ENCODE results near the gene GCLM.
"Not testable (repeated sequence)": the region's sequence is repeated elsewhere in the genome, so short reads cannot be mapped to it uniquely, and the experiment has no call there.

GCLM gene

DNA sequence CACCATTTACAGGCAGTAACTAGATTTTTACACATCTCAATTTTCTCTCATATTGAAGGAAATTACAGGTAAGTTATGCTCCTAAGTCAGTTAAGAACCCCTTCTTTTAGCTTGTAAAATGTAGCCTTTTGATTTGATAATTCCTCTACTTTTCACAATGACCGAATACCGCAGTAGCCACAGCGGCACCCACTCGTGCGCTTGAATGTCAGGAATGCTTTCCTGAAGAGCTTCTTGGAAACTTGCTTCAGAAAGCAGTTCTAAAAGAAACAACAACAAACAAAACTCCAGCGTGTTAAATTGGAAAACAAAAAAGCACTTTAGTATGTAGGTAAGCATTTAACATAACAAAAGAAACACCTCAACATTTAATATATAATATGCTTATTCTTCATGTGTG, 20.3 kb downstream of the GCLM start:
- DNase-seq, result no peak

DNA sequence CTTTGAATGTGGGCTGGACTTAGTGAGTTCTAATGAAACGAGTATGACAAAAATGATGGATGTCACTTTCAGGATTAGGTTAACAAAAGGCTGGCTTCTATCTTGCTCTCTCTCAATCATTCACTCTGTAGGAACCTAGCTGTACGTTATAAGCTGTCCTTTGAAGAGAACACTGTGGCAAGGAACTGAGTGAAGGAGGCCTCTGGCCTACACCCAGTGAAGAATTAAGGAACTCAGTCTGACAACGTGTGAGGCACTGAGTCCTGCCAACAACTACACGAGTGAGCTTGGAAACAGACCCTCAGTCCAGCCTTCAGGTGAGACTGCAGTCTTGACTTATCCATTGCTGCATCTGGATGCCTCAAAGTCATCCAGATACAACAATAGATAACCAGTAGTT, 27.0 kb downstream of the GCLM start:
- DNase-seq, result no peak

DNA sequence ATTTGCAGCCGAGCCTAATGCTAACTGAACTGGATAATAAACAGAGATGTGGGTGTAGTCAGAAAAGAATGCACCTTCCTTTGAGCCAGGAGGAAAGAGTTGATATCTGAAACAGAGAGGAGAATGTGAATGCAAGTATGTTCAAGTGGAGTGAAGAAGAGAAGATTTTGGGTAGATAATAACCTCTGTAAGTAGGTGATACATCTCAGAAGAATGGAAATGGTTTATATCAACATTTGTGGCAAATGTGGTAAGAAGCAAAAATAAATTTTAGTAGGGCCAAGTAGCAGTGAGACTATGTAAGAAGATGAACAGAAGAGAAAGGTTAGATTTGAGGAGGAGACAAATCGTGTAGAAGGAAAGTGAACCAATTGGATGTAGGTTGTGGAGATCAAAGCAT, 28.5 kb downstream of the GCLM start:
- DNase-seq, result no peak

DNA sequence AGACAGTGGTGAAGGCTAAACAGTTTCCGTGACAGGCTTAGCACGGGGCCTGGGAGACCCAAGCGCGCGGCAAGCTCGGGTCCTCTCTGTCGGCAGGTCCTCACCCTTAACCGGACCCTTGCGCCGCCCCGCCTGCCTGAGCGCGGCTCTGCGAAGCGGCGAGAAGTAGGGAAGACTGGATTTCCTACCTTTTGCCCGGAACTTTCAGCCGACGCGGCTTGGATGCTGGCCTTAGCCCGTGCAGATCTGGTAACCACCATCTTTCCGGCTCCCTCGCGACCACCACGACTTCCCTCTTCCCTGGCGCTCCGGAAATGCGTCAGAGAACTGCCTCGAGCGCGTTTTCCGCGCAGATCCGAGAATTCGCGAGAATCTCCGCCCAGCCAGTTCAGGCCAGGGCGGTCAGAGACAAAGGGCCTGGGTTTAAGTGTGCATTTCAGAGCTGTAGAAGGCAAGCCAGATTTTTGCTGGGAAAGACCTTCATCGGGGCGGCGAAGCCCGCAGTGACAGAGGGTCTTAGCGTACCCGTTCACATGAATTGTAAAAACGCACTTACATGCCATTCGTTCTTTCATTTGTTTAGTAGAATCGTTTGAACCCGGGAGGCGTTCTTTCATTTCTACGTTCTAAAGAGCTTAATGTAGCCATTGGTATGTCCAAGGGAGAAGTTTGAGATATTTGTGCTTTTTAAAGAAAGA, 30.2 kb downstream of the GCLM start, which contains the start of gene DNTTIP2:
Gene DNTTIP2, minus strand, starts transcription at position 318 of the 698 bp plus-strand sequence. Its CDS starts 58 bp downstream, at position 260.
- DNase-seq, result peak; percentile 75 to 88 (median 82)

DNA sequence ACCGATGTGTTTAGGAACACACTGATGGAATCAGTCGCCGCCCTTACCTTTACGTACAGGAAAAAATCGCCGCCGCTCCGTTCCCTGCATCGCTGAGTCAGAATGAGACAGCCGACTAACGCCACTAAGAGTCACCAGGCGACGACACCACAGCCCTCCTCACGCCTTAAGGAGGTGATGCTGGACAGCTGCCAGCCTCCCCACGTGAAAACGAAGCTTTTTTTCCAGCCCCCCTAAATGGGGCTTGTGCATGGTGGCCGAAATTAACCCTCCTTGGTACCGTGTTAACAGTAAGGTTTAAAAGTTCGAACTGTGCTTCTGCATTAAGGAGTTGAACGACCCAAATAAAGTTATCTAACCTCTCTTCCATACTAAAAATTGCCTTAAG, 30.7 kb downstream of the GCLM start:
- peak in 4 of 6 experiments; percentile 26 to 53 (median 37) for DNase-seq

DNA sequence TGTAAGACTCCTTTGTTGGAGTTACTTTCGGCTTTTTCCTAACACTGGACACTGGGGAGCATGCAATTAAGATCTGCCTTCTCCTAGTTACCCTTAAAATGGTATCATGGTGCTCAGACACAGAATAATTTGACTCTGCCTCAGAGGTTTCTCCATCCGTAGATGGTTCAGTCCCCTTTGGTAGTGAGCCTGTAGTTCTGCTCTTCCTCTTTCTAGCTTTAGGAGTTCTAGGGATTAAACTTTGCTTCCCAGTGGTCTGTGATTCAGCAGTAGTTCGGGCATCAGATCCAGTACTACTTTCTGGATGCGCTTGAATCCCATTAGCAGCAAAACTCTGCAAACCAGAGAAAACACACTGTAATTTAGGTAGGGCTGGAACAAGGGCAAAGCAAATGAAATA, 31.7 kb downstream of the GCLM start:
- no peak for DNase-seq

DNA sequence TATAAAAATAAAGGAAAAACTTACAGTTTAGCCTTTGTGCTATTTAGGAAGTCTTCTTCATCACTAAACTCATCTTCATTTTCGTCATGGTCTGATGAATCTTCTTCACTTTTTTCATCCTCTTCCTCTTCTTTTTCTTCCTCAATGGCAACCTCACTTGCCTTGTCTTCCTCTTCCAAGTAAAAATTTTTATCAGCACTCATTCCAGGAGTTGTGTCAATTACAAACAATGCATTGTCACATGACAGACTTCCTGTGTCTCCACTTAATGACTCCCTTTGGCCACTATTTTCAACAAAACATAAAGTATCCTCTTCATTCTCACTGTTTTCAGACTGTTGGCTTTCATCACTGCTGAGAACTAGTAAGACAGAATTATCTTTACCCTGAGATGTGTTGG, 33.0 kb downstream of the GCLM start:
- no peak for DNase-seq

DNA sequence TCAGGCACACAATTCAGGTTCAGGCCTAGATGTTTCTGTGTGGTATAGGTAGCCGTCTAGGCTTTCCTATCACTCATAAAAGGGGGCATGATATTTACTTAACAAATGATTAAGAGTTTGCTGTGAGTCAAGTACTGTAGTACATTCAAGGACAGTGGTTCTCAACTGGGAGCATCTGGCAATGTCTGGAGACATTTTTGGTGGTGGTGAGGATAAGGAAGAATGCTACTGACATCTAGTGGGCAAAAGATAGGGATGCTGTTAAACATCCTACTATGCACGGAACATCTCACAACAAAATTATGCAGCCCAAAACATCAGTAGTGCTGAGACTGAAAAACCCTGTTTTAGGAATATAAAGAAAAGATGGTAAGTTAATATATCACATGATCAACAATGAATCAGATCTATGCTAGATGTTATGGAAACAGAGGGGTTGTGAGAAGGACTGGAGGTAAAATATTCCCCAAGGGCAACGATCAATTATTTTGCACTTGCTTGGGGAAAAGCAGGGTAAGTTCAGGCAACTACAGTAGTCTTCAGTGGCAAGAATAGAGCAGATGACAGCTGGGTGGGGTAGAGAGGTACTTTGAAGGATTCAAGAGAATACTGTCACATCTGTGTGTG, 35.1 kb downstream of the GCLM start:
- DNase-seq, result peak in 2 of 6 experiments; percentile 33 to 42

DNA sequence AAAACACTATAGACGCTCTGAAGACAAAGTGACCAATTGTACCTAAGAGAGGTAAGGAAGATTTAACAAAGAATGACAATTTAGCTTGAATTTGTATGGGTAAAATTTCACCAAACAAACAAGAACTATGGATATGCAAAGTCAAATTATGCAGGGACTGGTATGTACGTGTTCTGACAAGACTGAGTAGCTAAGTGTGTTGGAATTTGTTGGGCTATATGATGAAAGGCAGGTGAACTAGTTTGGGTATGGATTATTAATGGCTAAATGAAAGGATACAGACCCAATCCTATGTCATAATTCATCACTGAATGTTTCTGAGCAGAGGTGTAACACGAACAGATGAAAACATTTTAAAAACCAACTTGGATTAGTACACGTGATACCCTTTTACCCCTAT, 37.9 kb downstream of the GCLM start:
- no peak for DNase-seq

DNA sequence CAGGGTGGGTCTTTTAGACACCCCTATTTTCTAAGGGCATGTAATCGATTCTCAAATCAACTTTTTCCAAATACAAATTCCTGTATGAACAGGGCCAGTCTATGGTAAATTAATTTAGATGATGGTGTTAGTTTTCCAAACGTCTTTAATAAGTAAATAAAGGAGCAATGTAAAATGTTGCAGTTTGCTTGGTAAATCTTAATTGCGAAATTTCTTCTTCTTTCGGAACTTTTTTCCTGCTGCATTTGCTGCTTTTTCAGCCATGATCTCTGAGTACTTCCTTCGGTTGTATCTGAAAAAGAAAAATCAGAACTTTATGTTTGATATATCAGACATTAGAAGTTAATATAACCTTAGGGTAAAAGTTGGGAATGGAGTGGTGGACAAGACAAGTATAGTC, 39.6 kb downstream of the GCLM start:
- DNase-seq, result no peak

DNA sequence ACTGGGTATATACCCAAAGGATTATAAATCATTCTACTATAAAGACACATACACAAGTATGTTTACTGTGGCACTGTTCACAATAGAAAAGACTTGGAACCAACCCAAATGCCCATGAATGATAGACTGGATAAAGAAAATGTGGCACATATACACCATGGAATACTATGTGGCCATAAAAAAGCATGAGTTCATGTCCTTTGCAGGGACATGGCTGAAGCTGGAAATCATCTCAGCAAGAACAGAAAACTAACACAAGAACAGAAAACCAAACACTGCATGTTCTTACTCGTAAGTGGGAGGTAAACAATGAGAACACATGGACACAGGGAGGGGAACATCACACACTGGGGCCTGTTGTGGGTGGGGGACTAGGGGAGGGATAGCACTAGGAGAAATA, 40.7 kb downstream of the GCLM start:
- not testable (repeated sequence) for DNase-seq

DNA sequence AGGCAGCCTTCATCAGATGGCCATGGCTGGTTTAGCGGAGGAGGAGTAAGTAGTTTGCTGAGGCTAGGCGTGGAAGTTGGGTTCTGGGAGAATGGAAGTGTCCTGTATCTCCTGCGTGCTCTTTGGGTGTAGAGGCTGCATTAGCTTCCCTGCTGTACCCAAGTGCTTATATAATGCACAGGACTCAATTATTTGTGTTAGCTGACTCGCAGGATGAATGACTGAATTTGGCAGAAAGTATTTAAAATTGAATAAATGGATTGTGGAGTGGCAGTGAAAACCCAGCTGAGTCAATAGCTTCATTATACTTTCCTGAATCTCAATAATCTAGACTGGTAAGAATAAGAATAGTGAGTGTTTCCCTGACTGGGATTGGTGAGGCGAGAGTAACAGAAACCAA, 44.0 kb downstream of the GCLM start:
- no peak for DNase-seq

DNA sequence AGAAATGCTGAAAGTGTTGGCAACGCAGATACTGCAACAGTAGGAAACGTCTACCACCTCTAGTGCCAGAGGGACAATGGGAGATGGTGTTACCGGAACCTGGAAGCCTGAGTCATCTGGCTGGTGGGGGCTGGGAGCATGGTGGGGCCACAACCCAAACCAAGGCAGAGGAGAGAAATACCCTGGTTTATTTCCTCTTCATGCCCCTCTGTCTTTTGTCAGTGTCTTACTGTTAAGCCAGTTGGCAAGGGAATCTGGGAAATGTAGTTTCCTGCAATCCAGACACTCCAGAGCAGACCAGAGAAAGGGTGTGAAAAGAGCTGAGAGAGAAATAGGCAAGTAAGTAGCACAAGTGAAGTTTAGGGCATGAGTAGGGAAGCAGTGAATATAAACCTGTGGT, 45.1 kb downstream of the GCLM start:
- no peak for DNase-seq

DNA sequence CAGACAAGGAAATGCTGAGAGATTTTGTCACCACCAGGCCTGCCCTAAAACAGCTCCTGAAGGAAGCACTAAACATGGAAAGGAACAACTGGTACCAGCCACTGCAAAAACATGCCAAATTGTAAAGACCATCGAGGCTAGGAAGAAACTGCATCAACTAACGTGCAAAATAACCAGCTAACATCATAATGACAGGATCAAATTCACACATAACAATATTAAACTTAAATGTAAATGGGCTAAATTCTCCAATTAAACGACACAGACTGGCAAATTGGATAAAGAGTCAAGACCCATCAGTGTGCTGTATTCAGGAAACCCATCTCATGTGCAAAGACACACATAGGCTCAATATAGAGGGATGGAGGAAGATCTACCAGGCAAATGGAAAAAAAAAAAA, 51.6 kb downstream of the GCLM start:
- DNase-seq, result not testable (repeated sequence)

DNA sequence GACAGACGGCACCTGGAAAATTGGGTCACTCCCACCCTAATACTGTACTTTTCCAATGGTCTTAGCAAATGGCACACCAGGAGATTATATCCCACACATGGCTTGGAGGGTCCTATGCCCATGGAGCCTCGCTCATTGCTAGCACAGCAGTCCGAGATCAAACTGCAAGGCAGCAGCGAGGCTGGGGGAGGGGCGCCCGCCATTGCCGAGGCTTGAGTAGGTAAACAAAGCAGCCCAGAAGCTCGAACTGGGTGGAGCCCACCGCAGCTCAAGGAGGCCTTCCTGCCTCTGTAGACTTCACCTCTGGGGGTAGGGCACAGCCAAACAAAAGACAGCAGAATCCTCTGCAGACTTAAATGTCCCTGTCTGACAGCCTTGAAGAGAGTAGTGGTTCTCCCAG, 53.2 kb downstream of the GCLM start:
- DNase-seq, result not testable (repeated sequence)

DNA sequence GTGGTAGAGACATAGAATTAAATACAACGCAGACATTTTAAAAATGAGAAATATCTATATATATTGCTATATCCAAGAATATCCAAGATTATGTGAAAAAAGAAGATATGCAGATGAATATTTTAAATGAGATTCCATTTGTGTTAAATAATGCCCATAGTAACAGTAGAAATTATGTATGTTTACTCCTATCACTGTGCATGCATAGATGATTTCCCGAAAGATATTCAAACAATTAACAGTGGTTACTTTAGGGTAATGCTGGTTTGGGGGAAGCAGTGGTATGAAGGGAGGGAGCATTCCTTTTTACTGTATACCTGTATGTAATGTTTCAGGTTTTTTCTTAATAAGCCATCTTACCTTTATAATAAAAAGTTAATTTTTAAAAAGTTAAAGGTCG, 55.3 kb downstream of the GCLM start:
- no peak for DNase-seq

DNA sequence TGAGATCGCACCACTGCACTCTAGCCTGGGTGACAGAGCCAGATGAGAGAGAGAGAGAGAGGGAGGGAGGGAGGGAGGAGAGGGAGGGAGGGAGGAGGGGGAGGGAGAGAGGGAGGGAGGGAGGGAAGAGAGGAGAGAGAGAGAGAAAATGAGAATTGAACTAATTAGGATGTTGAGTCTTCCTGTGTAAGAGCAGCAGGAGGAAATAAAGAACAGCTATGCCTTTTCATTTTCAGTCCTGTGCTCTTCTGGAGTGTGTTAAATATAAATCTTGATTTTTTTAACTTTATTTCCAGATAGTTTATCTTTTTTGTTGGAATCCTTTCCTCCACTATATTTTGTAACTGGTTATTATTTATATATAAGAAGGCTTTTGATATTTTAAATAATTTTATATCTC, 57.4 kb downstream of the GCLM start:
- no peak for DNase-seq

DNA sequence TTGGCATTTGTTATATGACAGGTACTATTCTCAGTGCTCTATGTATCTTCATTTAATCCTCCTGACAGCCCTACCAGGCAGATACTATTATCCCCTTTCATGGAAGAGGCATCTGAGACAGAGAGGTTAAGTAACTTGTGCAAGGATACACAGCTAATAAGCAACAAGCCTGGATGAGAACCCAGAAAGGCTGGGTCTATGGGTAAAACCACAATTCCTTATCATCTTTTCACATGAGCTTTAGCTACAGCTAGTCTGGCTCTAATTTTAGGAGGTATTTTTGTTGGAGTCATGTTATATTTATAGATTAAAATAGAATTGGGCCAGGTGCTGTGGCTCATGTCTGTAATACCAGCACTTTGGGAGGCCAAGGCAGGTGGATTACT, 57.9 kb downstream of the GCLM start:
- DNase-seq, result no peak

DNA sequence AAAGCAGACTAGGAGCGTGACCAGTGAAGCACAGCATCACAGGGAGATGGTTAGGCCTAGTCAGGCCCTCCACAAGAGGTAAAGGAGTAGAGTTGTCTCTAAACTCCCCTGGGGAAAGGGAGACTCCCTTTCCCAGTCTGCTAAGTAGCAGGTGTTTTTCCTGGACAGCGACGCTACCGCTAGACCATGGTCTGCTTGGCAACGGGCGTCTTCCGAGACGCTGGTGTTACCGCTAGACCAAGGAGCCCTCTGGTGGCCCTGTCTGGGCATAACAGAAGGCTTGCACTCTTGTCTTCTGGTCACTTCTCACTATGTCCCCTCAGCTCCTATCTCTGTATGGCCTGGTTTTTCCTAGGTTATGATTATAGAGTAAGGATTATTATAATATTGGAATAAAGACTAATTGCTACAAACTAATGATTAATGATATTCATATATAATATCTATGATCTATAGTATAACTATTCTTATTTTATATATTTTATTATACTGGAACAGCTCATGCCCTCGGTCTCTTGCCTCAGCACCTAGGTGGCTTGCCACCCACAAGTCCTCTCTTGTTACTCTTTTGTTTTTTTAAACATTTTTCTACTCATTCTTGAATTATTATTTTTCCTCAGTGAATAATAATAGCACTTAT, 58.4 kb downstream of the GCLM start:
- peak in 4 of 6 experiments; percentile 22 to 39 (median 34) for DNase-seq

DNA sequence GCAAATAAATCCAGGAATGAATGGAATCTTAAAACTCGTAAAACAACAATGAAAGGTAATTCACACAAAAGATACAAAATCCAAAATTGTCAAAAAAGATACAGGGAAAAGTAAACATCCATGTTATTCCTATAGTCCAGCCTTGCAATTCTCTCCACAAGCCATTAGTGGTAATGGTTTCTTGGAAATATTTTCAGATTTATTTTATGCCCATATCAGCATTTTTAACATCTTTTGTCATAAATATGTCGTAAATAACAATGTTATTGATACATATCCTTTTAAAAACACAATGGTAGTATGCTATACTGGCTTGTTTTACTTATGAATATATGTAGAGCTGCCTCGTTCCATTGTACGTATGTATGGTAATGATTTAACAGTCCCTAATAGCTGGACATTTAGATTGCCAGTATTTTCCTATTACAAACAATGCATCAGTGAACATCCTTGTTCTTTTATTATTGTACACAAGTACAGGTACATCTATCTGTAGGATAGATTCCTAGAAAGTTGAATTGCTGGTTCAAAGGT, 60.8 kb downstream of the GCLM start:
- DNase-seq, result no peak

DNA sequence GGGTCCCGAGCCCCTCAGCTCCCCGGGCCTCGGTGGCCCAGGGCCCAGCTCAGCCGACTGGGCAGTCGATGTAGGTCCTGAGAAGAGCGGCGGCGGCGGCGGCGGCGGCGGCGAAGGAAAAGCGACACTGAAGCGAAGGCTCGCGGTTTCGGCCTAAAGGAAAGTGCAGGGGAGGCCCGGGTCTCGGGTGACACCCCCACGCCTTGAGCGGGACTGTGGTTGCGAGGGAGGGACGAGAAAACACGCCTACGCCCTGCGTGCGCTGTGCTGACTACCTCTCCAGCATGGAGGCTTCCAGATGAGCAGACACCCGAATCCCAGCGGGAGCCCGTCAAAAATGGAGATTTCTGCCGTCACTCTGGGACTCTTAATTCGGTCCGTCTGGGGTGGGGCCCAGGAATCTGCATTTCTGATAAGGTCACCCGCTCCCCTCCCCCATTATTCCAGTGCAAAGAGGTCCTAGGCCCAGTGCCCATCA, 61.4 kb downstream of the GCLM start:
- peak; percentile 42 to 84 (median 70) for DNase-seq

DNA sequence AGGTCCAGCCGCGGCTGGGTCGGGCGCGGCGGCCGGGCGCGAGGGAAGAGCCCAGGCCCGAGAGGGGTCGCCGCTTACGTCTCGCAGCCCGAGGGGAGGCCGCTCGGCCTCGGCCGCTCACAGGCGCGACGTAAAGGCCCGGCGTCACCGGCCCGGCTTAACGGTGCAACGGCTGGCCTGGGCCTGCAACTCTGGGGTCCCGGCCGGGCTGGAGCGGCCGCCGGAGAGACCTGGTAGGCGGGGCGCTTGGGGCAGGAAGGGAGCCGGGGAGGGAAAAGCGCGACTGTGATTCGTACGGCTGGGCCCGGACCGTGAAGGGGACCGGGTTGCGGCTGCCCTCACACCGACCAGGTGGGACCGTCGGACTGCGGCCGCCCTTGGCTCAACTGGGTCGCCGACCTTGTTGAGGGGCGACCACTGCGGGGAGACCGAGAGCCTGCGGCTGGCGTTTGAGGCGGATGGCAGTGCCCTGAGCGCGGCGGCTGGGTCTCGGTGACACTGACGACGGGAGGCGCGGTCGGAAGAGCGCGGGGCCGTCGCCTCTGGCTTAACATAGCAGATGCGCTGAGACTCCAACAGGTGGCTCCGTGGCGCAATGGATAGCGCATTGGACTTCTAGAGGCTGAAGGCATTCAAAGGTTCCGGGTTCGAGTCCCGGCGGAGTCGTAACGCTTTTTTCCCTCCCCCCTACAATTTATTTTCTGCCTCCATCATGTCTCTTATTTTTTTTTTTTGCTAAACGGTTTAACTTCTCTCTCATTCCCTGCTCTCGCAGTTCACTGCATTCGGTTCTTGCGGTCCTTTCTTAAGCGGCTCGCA, 62.0 kb downstream of the GCLM start:
- DNase-seq, result peak; percentile 84 to 94 (median 88)
